ENCODE results near the gene NEAT1. TPM values are rescaled to one million over a fixed set of nuclear protein-coding genes. Genes with fewer than 3 reads are reported as not detected.

The NEAT1 gene
- total RNA-seq, 1 experiment from 2014 or later, result 564 TPM

DNA sequence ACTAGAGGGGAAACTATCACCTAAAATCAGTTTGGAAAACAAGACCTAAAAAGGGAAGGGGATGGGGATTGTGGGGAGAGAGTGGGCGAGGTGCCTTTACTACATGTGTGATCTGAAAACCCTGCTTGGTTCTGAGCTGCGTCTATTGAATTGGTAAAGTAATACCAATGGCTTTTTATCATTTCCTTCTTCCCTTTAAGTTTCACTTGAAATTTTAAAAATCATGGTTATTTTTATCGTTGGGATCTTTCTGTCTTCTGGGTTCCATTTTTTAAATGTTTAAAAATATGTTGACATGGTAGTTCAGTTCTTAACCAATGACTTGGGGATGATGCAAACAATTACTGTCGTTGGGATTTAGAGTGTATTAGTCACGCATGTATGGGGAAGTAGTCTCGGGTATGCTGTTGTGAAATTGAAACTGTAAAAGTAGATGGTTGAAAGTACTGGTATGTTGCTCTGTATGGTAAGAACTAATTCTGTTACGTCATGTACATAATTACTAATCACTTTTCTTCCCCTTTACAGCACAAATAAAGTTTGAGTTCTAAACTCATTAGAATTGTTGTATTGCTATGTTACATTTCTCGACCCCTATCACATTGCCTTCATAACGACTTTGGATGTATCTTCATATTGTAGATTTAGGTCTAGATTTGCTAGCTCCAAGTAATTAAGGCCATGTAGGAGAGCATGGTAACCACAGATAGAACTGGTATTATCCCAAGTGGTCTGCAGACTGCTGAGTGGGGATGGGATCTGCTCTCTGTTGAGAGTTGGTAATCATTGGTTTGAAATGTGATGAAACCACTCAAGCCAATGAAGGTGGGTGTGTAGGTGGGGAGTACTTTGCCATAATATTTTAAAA is 3.6 kb downstream of the NEAT1 start:
- Histone ChIP-seq H3K27ac (ENCODE audit: low read depth, low read length) (peak overlapping the region; percentile 100), H2AFZ (ENCODE audit: low read depth, low read length, poor library complexity, severe bottlenecking) (no peak overlapping the region), H3K9me2 (ENCODE audit: insufficient read depth) (no peaks in the 10 kb centered on the region), H3K9me3 (ENCODE audit: control insufficient read depth in 1 of 2, insufficient read depth in 1 of 2, low read depth in 1 of 2, low read length in 2 of 2) (no peaks in the 10 kb centered on the region), H3K4me2 (ENCODE audit: low read length) (peak overlapping the region; percentile 96), H3K36me3 (ENCODE audit: control insufficient read depth in 1 of 2, insufficient read depth in 2 of 2, low read length in 2 of 2) (peaks cover 0 to 8% of the 10 kb centered on the region in 2 experiments; a peak in 1 of 4 replicates), H3K4me1 (ENCODE audit: control insufficient read depth in 1 of 2, insufficient read depth in 2 of 2, low read length in 2 of 2) (peaks cover 36 to 81% of the 10 kb centered on the region in 2 experiments), H4K20me1 (ENCODE audit: insufficient read depth) (peaks cover 29% of the 10 kb centered on the region), H3K4me3 (replicated peaks in 1 of 2; ENCODE audit: low read depth in 1 of 2, low read length in 2 of 2) (peak overlapping the region; percentile 6 to 77; a peak in 1 of 4 replicates), H3K27me3 (ENCODE audit: insufficient read depth, low read length) (no peaks in the 10 kb centered on the region), H3K9ac (ENCODE audit: low read length) (peak overlapping the region; percentile 95), H3K79me2 (ENCODE audit: insufficient read depth, low read length) (peaks cover 65% of the 10 kb centered on the region)
- BruUV-seq (replicated peaks), result no TSS peak
- DNase-seq (ENCODE audit: low read depth, low spot score) (peak; percentile 42), ATAC-seq (peak; percentile 1)
- ChIA-PET POLR2A (interaction anchor here (1.2 to 15.5 kb wide), 7 partner anchors 10 to 72 kb away, joined by 3 to 910 read pairs (median 23); partner anchors contain the start of gene MALAT1), RAD21 (ENCODE audit: low non-redundant PET in 1 of 2, low total read pairs in 2 of 2, uncharacterized antibody in 2 of 2, unreplicated experiment in 2 of 2) (no interaction called here), CTCF (interaction anchor here (1.3 kb wide), 1 partner anchor 84 kb away, joined by 3 read pairs; no protein-coding TSS in a partner anchor)
- intact Hi-C loops (cut with micrococcal nuclease), result no loop called here
- TF ChIP-seq EZH2phosphoT487 (IDR thresholded peaks at IDR 0.05; ENCODE audit: borderline replicate concordance), result no peak
- peak; percentile 12; the same call in 1 of the 2 replicates for TF ChIP-seq POLR2AphosphoS5 (IDR thresholded peaks at IDR 0.05; ENCODE audit: low read depth, low read length)

DNA sequence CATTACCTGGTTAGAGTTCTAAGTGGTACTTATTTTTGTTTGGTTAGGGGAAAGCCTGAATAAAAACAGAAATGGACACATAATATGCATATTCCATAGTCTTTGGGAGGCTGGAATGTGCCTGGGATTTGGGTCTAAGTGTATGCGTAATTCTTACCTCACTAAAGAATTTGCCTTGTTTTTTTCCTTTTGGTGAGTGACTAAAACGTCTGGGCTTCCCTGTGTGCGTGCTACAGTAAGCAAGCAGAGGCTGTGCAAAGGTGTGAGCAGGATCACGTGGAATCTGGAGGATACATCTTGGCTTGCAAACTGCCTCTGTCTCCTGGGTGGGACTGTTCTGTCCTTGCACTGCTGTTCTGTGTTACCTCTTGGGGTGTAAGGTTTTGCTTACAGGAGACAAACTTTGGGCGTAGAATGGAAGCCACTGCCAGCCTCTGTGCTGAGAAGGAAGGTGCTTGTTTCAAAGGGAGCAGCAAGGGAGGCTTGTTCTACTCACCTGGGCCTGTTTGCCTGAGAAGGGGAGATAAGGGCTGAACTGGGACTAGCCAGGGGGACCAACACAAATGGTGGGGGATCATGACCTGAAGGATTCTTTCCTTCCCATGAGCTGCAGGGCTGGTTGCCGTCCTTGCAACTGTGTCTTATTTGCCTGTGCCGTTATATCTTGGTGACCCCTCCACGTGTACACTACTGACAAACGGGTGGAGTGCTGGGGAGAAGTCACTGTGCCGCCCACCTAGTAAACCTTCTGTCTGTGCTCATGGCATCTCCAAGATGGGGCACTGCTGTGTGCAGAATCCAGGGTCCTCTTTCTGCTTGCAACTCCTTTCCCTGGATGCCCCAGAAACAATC is 4.5 kb downstream of the NEAT1 start:
- CTCF ChIA-PET, result interaction anchor here (1.0 to 1.3 kb wide), 2 partner anchors 42 to 83 kb away, joined by 3 to 4 read pairs; no protein-coding TSS in a partner anchor
- Histone ChIP-seq H3K4me2 (ENCODE audit: low read length) (peak overlapping the region; percentile 96), H3K4me1 (ENCODE audit: control insufficient read depth in 1 of 2, insufficient read depth in 2 of 2, low read length in 2 of 2) (peaks cover 28 to 72% of the 10 kb centered on the region in 2 experiments), H3K79me2 (ENCODE audit: insufficient read depth, low read length) (peaks cover 70% of the 10 kb centered on the region), H2AFZ (ENCODE audit: low read depth, low read length, poor library complexity, severe bottlenecking) (no peak overlapping the region), H3K27ac (ENCODE audit: low read depth, low read length) (peak overlapping the region; percentile 100), H3K4me3 (replicated peaks in 1 of 2; ENCODE audit: low read depth in 1 of 2, low read length in 2 of 2) (peak overlapping the region in 1 of 2 experiments; percentile 0; a peak in 1 of 4 replicates), H3K27me3 (ENCODE audit: insufficient read depth, low read length) (no peaks in the 10 kb centered on the region), H3K36me3 (ENCODE audit: control insufficient read depth in 1 of 2, insufficient read depth in 2 of 2, low read length in 2 of 2) (peaks cover 0 to 8% of the 10 kb centered on the region in 2 experiments; a peak in 1 of 4 replicates), H3K9ac (ENCODE audit: low read length) (peak overlapping the region; percentile 95), H3K9me2 (ENCODE audit: insufficient read depth) (no peaks in the 10 kb centered on the region), H3K9me3 (ENCODE audit: control insufficient read depth in 1 of 2, insufficient read depth in 1 of 2, low read depth in 1 of 2, low read length in 2 of 2) (no peaks in the 10 kb centered on the region), H4K20me1 (ENCODE audit: insufficient read depth) (peaks cover 29% of the 10 kb centered on the region)
- POLR2A ChIA-PET, result interaction anchor here (1.6 to 15.5 kb wide), 7 partner anchors 8 to 71 kb away, joined by 3 to 910 read pairs (median 11); partner anchors contain the start of gene MALAT1
- DNase-seq (ENCODE audit: low read depth, low spot score) (peak; percentile 61), ATAC-seq (peak; percentile 25)
- no TSS peak for BruUV-seq (replicated peaks)
- intact Hi-C loops (cut with micrococcal nuclease), result no loop called here
- RAD21 ChIA-PET (ENCODE audit: low non-redundant PET in 1 of 2, low total read pairs in 2 of 2, uncharacterized antibody in 2 of 2, unreplicated experiment in 2 of 2), result no interaction called here
- TF ChIP-seq EGR1 (IDR thresholded peaks at IDR 0.05; ENCODE audit: low read depth) (no peak), ZFX (IDR thresholded peaks at IDR 0.05) (no peak), POLR2AphosphoS5 (IDR thresholded peaks at IDR 0.05; ENCODE audit: low read depth, low read length) (peak; percentile 86), EZH2phosphoT487 (IDR thresholded peaks at IDR 0.05; ENCODE audit: borderline replicate concordance) (no peak), CEBPB (IDR thresholded peaks at IDR 0.05; ENCODE audit: low read depth) (no peak), TCF7L2 (IDR thresholded peaks at IDR 0.05; ENCODE audit: borderline replicate concordance, extremely low read depth, insufficient read depth, insufficient read length) (no peak), SP1 (IDR thresholded peaks at IDR 0.05; ENCODE audit: low read depth) (no peak), JUND (IDR thresholded peaks at IDR 0.05) (no peak), RAD21 (IDR thresholded peaks at IDR 0.05; ENCODE audit: low read depth) (no peak), POLR2A (IDR thresholded peaks at IDR 0.05; ENCODE audit: borderline replicate concordance, extremely low read depth, insufficient read depth, insufficient read length) (peak; percentile 93), SIN3A (IDR thresholded peaks at IDR 0.05; ENCODE audit: low read depth) (no peak), EZH2 (IDR thresholded peaks at IDR 0.05) (no peak)
- TF ChIP-seq, protein P1, sequence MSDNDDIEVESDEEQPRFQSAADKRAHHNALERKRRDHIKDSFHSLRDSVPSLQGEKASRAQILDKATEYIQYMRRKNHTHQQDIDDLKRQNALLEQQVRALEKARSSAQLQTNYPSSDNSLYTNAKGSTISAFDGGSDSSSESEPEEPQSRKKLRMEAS (IDR thresholded peaks at IDR 0.05), result no peak
- TF ChIP-seq, protein P2, sequence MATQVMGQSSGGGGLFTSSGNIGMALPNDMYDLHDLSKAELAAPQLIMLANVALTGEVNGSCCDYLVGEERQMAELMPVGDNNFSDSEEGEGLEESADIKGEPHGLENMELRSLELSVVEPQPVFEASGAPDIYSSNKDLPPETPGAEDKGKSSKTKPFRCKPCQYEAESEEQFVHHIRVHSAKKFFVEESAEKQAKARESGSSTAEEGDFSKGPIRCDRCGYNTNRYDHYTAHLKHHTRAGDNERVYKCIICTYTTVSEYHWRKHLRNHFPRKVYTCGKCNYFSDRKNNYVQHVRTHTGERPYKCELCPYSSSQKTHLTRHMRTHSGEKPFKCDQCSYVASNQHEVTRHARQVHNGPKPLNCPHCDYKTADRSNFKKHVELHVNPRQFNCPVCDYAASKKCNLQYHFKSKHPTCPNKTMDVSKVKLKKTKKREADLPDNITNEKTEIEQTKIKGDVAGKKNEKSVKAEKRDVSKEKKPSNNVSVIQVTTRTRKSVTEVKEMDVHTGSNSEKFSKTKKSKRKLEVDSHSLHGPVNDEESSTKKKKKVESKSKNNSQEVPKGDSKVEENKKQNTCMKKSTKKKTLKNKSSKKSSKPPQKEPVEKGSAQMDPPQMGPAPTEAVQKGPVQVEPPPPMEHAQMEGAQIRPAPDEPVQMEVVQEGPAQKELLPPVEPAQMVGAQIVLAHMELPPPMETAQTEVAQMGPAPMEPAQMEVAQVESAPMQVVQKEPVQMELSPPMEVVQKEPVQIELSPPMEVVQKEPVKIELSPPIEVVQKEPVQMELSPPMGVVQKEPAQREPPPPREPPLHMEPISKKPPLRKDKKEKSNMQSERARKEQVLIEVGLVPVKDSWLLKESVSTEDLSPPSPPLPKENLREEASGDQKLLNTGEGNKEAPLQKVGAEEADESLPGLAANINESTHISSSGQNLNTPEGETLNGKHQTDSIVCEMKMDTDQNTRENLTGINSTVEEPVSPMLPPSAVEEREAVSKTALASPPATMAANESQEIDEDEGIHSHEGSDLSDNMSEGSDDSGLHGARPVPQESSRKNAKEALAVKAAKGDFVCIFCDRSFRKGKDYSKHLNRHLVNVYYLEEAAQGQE (IDR thresholded peaks at IDR 0.05; ENCODE audit: low read depth), result no peak
